ENCODE data around the gene NOP53.

DNA sequence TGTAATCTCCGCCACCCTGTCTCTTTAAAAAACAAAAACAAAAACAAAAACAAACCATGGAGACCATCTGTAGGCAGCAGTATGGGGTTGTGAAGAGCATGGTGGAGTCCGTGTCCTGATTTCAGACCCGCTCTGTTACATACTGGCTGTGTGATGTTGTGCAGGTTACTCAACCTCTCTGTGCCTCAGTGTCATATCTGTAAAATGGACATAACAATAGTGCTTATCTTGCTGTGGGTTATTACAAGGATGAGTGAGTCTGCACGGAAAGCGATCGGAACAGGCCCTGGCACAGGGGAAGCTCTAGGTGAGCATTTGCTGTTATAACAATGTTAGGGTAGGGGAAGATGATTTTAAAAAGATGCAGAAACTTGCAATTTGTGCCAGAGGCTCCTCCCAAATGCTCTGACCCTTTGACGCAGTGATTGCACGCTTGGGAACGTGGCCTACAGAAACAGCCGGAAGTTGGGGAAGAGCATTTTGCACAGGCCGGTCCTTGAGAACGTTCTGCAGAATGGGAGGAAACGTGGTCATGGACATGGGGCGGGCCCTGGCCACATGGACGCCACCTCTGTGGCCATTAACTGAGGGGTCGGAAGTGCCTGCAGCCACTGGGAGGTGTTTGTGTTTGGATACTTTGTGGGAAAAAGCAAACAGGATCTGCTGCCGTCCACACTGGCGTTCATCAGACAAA, 17.4 kb downstream of the NOP53 start:
- TF ChIP-seq, protein P1, sequence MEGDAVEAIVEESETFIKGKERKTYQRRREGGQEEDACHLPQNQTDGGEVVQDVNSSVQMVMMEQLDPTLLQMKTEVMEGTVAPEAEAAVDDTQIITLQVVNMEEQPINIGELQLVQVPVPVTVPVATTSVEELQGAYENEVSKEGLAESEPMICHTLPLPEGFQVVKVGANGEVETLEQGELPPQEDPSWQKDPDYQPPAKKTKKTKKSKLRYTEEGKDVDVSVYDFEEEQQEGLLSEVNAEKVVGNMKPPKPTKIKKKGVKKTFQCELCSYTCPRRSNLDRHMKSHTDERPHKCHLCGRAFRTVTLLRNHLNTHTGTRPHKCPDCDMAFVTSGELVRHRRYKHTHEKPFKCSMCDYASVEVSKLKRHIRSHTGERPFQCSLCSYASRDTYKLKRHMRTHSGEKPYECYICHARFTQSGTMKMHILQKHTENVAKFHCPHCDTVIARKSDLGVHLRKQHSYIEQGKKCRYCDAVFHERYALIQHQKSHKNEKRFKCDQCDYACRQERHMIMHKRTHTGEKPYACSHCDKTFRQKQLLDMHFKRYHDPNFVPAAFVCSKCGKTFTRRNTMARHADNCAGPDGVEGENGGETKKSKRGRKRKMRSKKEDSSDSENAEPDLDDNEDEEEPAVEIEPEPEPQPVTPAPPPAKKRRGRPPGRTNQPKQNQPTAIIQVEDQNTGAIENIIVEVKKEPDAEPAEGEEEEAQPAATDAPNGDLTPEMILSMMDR (conservative IDR thresholded peaks at IDR 0.05; ENCODE audit: low read length): no peak
- no peak for TF ChIP-seq EZH2phosphoT487 (IDR thresholded peaks at IDR 0.05; ENCODE audit: borderline replicate concordance)
